Epithelial cell of esophagus (primary cell): Measurements from ENCODE around the gene NOL4L.

Experiments used
- DNase-seq: peaks from one replicate; pipeline ENCODE4 v3.0.0; 2010; ENCODE audit warnings: low read depth
- H3K4me3 ChIP-seq: 2 replicates; pipeline ENCODE4 v1.5.1; 2011; ENCODE audit warnings: mild to moderate bottlenecking, low read length, control low read depth
- TF ChIP-seq, protein P1 (sequence below): IDR thresholded peaks from 2 replicates; pipeline ENCODE4 v1.5.1; 2011; ENCODE audit warnings: low read depth, mild to moderate bottlenecking, low read length, control low read depth, inconsistent platforms; ENCODE audit not compliant: insufficient read depth; ENCODE audit errors: missing control alignments

NOL4L gene

GRCh38 chr20:32565735-32566032 lies 19.4 kb downstream of the NOL4L start:
- no peak for DNase-seq
- TF ChIP-seq, protein P1, sequence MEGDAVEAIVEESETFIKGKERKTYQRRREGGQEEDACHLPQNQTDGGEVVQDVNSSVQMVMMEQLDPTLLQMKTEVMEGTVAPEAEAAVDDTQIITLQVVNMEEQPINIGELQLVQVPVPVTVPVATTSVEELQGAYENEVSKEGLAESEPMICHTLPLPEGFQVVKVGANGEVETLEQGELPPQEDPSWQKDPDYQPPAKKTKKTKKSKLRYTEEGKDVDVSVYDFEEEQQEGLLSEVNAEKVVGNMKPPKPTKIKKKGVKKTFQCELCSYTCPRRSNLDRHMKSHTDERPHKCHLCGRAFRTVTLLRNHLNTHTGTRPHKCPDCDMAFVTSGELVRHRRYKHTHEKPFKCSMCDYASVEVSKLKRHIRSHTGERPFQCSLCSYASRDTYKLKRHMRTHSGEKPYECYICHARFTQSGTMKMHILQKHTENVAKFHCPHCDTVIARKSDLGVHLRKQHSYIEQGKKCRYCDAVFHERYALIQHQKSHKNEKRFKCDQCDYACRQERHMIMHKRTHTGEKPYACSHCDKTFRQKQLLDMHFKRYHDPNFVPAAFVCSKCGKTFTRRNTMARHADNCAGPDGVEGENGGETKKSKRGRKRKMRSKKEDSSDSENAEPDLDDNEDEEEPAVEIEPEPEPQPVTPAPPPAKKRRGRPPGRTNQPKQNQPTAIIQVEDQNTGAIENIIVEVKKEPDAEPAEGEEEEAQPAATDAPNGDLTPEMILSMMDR = no peak

DNA sequence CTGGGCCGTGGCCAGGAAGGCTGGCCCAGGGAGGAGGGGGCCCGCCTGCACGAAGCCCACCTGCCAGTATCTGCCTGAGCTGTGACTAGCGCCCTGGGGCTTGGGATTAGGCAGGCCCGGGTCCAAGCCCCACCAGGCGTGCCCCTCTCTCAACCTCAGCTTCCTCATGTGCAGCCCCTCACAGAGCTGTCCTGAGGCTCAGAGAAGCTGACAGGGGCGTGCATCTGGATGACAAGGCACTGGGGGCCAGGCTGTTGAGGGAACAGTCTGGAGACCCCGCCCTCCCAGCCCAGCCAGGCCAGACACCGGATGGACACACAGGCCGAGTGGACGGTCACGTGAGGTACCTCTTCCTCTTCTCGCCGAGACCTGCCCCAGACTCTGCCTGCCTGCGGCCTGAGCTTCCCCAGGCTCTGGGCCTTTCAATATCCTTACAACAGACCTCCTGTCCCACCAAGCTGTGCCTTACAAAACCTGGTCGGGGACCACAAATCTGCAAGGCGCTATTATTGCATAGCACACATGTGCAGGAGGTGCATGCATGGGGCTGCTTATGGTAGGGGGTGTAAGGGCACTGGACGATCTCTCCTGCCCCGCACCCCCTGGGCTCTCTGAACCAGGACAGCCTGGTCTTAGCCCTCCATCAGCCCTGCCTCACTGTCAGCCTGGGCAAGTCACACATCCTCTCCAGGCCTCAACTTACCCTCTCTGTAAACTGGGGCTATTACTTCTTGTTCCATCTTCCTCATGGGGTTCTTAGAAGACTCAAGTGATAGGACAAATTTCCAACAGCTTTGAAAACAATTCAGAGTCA lies 20.0 kb downstream of the NOL4L start:
- TF ChIP-seq, protein P1 = no peak
- no peak for DNase-seq
- no peak overlapping the region for H3K4me3 ChIP-seq

More at GRCh38 chr20:32565735-32566032, 19.4 kb downstream of the NOL4L start:
- no peak overlapping the region for H3K4me3 ChIP-seq

DNA sequence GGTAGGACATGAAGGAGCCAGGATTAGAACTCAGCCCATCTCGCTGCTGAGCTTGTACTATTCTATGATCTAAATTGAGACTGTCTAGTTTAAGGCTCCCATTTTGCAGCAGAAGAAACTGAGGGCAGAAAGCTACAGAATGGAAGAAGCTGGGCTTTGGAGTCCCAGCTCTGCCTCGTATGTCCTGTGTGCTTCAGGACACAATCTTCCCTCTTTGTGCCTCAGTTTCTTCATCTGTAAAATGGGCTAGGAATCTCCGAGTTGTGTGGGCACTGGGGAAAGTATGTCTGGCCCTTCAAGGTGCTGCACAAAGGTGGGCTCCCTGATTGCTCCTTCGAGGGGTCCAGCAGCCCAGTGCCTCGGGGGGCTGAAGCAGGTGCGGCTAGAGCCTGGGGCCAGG lies 20.7 kb downstream of the NOL4L start:
- TF ChIP-seq, protein P1 = no peak
- H3K4me3 ChIP-seq = no peak overlapping the region
- DNase-seq = no peak

- TF ChIP-seq, protein P1 = no peak
- no peak overlapping the region for H3K4me3 ChIP-seq
- no peak for DNase-seq
Observed at GRCh38 chr20:32563311-32564272, 21.5 kb downstream of the NOL4L start.

GRCh38 chr20:32562495-32562911 lies 22.6 kb downstream of the NOL4L start:
- DNase-seq = no peak
- no peak overlapping the region for H3K4me3 ChIP-seq
- TF ChIP-seq, protein P1 = no peak

DNA sequence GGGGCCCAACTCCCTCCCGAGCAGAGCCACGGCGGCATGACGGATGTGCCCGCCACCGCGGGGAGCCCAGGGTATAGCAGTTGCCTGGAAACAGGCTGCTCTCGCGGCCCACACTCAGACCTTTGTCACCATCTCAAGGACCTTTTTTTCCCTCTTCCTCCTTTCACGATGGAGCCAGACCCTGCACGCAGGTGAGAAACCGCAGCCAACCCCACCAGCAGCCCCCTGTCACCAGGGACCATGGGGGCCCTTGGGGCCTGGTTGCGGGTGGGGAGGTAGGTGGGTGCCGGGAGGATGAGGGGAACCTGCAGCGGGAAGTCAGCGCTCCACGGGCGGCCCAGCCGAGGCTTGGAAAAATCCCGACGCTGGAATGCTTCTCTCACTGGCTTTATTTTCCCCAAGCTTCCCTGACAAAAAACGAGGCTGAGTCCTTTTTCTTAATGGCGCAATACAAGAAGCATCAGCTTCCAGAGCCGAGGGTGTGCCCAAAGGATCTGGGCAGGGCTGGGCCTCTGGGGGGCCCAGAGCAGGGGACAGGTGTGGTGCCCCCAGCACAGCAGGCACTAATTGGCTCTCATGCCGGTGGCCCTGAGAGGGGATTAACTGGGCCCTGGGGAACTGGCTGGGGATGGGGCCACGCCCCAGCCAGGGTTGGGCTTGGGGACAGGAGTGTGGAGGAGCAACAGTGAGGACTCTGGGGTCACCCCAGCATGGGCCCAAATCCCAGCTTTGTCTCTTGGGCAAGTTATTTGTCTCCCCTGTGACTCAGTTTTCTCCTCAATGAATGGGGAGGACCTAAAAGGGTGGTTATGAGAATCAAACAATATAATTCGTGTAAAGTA lies 23.9 kb downstream of the NOL4L start:
- no peak overlapping the region for H3K4me3 ChIP-seq
- TF ChIP-seq, protein P1 = no peak
- no peak for DNase-seq
